HG03571 (cell line): ENCODE results near the gene AGMO.

Experiments
- ATAC-seq: cut with Tn5 transposase; IDR thresholded peaks from one replicate; pipeline ENCODE4 v1.9.1; 2021; ENCODE audit not compliant: unreplicated experiment

The AGMO gene

DNA sequence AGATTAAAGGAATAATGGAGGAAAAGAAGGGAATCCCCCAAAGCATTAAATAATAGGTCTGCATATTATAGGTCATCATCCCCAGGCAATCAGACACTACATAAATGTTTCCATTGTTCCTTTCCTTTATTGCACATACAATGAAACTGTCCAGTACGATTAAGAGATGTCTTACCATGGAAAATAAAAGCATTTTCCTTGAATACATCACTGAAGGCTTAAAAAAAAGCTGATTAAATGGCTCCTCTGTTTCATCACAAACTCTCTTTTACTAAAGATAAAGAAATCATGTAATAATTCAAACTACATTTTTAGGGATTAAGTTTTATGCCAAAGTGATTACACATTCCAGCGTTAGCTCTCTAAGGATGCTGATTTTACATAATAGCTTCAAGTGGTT is 316.0 kb downstream of the AGMO start:
- no peak for ATAC-seq

DNA sequence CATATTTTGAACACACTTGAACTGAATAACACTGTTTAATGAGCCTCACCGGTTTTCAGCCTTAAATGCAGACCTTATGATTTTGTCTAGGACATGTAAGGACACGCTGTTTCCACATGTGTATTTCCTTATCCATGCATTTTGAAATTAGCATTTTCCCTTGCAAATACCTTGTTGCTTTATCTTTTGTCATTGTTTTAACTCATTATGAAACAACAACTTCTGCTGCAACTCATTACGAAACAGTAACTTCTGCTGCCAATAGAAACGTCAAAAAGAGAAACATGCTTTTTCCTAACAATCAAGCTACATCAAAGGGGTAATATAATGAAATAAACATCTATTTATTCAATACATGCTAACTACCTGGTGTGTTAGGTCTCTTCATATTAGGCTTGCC is 322.0 kb downstream of the AGMO start:
- no peak for ATAC-seq

DNA sequence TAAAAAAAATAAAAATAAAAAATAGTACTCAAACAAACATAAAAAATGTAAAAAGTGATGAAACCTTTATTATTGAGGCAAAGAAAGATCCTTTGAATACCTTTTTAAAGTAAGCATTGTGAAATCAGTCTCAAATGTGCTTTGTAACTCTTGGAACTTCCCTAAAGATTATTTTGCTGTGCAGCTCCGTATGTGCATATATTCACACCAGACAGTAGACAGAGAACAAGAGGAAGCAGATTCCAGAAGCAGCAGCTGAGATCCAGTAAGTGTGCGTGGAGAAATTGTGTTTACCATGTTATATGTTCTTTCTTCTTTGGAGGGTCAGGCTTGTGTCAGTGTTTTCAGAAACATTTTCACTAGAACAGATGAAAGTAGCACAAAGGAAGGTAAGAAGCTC is 324.9 kb downstream of the AGMO start:
- ATAC-seq, result no peak

DNA sequence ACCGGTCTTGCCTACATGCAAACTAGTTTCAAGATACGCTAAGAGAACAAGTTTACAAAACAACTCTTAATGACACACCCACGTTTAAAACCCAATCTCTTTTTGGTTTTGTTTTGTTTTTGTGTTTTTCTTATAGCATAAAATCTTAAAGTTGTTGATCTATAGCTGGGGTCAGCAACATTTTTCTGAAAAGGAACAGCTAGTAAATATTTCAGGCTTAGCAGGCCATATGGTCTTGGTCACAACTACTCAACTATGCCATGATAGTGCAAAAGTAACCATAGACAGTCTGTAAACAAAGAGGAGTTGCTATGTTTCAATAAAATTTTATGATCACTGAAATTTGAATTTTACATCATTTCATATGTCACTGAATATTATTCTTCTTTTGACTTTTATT is 327.4 kb downstream of the AGMO start:
- ATAC-seq, result no peak

DNA sequence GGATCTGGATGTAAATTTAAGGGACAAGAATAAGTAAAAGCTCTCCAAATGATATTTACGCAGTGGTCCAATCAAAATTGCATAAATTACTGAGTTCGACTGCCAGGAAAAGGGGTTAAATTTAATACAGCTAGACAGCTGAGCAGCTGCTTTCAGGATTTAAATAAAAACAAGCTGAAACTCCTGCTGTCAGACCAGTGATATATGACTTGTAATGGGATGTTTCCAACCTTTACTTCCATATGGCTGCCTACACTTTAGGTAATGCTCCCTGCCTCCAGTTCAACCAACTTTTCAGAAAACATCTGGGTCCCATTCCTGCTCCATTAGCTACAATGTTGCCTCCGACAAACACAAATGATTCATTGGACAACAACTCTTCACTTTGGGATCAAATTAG is 333.0 kb downstream of the AGMO start:
- ATAC-seq, result no peak

DNA sequence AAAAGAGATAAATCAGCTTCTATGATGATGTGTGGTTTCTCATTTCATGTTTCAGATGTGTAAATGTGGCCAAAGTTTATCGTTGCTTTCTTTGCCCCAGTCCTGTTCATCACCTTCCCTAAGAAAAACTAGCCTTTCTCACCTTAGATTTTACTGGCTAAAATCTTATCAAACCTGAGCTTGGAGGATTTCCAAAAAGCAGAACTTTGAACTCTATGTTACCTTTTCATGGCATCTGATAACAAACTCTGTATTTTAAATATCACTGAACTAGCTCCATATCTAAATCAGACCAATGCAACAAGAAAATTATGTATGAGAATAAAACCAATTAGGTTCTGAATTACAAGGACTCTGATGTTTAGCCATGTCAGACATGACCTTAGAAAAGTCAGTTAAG is 335.8 kb downstream of the AGMO start:
- ATAC-seq, result no peak

DNA sequence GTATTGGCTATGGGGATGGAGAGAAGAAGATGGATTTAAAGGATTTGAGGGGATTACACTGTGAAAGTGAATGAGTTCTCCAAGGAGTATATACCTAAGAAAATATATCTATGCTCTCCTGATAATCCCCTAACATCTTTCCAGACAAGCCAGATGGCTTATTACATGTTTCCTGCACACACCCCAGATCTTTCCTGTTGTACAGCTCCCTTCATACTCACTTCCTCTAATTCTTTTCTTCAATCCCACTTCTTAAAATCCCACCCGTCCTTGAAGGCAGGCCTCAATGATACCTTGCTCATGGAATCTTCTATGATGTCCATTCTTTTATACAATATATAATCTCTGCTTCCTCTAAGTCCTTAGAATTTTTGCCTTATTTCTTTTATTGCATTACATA is 342.1 kb downstream of the AGMO start:
- ATAC-seq, result no peak

DNA sequence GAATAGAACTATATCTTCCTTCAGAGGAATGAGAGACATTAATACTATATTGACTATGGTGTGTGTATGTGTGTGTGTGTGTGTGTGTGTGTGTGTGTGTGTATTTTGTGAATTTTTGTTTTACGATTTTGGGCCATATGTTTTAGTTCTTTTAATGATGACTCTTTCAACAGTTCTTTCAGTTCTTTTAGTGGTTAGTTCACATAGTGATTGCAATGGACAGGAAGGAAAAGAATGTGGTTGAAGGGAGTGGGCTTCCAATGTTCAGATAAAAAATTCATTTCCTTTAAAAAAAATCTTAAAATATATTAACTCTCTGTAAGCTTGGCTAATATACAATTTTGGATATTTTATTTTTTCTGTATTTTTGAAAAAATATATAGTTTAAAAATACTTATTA is 343.6 kb downstream of the AGMO start:
- ATAC-seq, result no peak

DNA sequence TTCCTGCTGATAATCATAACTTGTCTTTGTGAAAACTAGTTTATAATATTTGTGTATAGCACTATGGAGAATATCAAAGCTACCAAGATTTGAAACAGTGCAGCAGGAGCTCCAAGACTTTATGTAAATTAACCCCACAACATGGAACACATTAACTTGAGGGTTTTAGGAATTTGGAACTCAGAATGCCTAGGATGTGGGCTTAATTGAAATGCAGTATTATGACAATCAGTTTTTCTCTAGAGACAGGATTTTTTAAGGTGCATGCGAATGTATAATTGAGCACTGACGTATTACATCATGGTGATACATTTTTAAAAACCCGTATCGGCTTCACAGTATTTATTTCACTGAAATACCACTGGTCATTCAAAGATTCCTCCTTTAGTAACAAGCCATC is 346.2 kb downstream of the AGMO start:
- no peak for ATAC-seq

DNA sequence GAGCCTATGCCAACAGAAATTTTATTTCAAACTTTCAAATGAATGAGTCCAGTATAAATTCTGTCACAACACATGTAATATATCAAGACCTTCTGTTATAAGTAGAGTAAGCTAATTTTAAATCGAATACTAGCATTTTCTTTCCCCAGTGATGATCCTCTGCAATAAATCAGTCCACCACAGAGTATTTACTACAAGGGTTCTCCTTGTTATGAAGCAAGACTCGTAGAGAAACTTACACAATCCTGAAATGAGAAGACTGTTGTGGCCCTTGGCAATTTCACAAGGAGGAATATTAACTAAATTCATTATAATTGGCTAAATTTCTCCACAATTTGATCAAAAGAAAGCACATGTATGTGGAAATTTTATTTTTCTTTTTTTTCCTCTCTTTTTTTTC is 346.8 kb downstream of the AGMO start:
- no peak for ATAC-seq

DNA sequence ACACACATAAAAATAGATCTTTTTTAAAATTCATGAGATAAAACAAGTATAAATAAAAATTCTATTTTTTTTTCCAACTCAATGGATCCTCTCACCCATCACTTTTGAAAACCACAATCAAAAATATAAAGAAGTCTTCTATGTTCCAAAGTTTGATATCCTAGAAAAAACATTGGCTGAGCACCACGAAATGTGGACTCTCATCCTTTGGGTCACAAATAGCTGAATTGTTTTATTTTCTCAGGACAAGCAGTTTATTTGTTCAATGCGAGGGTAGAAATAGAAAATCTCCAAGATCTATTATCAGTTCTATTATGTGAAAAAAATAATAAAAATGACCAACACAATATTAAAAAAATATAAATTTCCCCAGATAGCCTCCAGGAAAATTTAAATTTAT is 348.7 kb downstream of the AGMO start:
- ATAC-seq, result no peak

DNA sequence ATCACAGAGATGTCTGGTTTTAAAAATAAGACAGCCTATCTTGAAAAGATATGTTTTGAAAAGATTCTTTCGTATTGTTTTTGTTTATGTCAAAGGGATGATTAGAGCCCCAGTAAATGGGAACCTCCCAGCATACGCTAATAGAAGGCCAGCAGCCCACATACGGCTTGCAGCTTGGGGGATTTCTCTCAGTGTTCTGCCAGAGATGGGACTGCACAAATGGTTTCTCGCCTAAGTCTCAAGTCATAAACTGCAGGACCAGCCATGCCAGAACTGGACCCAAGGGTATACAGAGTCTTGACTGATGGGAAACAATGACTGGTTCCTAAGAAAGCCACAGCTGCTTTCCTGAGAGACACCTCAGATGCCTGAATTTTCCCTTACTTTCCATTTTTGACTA is 352.4 kb downstream of the AGMO start:
- ATAC-seq, result no peak

DNA sequence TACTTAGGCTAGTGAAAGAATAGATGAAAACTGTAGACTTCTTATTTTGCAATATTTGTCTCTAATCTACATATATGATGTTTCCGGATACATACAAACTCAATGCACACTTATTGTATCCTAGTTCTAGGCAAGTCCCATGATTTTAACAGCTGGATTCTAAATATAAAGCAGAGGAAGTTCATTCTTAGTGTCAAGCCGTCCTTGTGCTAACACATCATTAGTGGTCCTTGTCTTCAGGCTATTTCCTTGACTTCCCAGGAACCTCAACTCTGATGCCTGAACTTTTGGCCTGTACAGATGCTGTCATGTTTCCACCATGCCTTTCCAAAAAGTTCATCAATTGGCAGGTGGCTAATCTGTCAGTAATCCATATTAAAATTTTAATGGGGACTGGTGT is 357.4 kb downstream of the AGMO start:
- no peak for ATAC-seq

DNA sequence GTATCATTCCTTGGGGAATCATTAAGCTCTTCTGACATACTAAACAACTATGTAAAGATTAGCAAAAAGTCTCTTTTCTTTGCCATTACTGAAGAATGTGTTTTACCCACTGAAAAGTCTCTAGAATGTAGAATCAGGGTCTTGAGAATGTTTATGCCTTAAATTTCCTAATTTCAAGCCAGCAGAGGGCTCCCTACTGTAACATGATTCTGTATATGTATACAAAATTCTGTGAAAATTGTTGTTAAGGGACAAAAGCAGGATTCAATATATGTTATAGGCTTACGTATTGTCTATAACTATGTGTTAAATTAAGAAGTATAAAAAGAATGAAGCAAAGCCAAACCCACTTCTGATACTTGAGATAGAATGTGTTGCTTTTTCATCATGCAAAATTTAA is 362.3 kb downstream of the AGMO start:
- ATAC-seq, result no peak

DNA sequence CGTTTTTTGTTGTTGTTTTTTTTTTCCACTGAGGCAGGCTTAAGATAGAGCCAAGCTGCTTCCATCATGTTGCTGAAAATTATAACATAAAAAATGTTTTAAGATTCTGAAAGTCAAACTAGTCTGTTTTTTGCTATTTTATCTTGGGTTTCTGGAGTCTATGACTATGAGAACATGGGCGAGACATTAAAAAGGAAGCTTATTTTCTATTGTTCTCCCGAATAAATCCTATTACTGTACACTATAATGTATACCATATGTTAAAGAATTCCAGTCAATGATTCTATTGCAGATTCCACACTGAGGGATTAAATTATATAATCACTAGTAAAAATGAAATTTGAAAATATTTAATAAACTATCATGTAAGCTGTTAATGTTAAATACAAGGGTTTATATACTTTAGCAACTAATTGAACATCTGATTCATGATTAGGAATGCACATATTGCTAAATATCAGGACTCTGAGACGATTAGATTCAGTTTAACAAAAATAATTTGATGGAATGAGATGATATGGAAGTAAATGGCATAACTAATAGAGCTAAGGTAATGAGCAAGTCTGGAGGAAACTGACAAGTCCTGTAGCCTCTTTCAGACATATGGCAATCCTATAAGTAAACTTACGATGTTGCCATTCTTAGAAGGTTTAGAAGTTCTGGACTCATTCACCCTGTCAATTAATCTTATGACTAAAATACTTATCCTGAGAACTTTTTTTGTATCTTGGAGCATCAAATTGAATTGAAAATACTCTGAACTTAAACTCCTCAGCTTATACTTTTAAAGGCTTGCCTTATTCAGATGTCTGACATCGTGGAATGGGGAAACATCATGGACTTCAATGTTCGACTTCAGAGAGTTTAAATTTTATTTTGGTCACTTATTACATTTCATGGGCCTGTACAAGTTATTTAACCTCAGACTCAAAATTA is 364.5 kb downstream of the AGMO start:
- ATAC-seq, result no peak

DNA sequence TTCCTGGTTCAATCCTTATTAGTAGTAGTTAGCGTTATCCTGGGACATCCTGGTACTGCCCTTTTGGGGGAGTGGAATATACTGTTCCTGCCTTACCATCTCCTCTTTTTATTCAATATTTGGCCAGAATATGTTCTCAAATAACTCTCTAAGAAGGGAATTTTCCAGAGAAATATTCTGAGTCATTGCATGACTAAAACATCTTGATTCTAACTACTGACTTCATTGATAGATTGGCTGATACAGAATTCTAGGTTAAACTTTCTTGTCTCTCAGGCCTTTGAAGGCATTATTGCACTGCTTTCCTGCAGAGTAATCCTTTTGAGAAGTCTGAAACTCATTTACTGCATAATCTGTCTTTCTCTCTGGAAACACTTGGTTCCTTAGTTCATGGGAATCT is 383.8 kb downstream of the AGMO start:
- ATAC-seq, result no peak

DNA sequence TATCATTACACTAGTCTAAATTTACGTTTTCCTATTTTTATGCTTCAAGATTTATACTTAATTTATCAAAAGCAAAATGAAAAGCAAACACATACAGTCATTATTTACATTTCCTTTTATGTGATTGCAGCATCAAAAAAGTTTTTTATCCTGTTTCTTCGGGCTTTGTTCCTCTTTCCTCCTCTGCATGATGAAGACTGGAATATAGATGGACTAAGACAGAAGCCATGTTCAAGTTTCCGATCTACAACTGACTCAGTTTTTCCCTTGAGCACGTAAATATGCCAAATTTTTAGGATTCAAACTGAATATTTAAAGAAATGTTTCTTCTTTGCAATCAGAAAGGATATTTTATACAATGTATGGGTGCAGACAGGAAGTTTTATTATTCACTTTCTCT is 385.7 kb downstream of the AGMO start:
- ATAC-seq, result no peak

DNA sequence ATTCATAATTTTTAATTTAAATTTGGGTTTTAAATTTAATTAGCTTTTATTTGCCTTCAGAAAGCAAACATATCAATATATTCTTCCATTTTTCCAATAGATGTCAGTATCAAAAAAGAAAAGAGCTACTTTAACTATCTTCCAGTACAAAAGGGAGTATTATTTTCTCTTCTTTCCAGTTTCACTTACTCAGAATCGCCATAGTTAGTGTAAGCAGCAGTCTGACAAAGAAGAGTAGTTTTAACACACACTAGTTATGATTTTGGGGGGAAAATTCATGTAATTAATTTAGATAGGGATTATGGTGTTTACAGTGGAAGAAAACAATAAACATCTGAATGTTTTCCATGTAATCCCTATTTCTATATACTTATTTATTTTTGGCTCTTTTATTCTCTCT is 386.7 kb downstream of the AGMO start:
- ATAC-seq, result no peak

DNA sequence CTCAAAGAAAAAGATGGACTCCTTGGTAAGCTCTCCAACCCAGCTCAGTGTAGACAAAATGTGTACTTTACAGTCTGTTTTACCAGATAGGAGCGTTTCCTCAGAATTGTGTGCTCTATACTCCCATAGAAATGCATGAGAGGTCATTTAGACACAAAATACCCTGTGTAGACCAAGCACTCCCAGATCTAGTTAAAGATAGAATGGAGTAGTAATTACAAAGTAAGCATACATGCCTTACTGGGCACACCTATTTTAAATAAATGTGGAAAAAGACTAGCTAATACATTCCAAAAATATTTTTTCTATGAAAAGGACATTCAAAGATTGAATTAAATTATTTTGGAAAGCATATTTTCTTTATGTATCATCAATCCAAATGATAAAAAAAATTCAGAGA is 387.3 kb downstream of the AGMO start:
- ATAC-seq, result no peak

DNA sequence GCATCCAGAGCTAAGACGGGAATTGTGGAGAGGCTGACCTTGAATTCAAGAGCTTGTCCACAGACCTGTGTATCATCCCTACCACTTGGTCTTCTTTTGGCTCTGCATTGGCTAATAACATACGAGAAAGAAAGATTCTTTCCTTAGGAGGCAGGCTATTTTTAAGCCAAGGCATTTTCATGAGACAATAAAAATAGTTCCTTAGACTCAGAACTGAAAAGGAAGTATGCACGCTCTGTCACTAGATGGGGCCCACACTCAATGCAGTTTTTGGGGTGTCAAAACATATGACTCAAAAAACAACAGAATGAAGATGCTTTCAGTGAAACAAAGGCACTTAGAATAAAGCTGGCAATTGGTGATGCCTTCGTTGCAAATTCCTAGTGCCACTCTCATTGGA is 393.3 kb downstream of the AGMO start:
- no peak for ATAC-seq

DNA sequence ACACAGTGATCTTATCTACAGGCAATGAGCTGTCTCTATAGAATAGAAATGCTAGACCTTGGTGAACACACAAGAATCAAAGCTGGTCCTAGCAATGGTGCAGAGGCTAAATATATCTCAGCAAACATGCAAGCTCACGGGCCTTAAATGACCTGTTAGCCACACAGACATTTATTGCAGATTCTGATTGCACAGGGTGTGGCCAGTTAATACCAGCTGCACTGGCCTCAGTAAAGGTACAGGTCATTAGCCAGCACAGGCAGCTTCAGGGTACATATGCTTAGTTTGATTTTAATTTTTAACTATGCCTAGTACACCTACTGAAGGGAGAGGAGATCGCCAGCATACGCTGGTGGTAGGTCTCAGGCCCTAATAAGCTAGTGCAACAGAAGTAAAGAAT is 393.9 kb downstream of the AGMO start:
- ATAC-seq, result no peak

DNA sequence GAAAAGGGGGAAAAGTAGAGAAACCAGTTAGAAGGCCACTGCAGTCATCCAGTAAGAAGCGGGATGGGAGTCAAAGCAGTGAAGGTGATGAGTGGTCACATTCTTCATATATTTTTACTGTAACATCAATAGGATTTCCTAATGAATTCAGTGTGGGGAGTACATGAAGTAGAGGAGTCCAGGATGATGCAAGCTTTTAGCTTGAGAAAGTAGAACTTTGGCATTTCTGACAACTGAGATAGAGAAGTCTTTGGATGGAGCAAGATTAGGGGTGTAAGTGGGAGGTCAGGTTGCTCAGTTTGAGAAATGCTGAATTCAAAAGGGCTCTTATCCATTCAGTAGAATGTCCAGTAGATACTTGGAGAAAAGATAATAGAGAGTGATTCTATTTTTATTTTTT is 395.2 kb downstream of the AGMO start:
- ATAC-seq, result no peak

DNA sequence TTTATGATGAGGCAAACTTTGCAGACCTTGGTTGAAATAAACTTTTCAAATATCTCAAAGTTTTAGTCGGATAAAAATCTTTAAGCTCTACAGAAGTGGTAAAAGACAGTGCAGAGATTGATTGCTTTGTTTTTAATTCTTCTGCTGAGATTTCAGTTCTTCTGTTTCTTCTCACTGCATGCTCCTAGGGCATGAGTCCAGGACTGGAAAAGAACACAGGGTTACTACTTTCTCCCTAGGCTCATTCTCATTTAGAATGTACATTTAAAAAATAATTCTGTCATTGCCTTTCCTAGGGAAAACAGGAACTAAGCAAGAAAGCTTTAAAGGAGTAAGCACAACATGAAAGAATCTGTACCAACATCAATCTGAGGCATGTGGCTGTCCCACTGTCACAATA is 402.6 kb downstream of the AGMO start:
- no peak for ATAC-seq
